Activated CD8-positive, alpha-beta memory T cell treated with anti-CD3 and anti-CD28 coated beads for 48 hours (primary cell): ENCODE data around the gene LMOD2.

Experiments
- DNase-seq, 3 experiments: peaks; one replicate each; pipeline ENCODE4 v3.0.0-alpha.2; 2020; ENCODE audit warnings: low read depth in 2 of 3, low spot score in 2 of 3

LMOD2 gene

DNA sequence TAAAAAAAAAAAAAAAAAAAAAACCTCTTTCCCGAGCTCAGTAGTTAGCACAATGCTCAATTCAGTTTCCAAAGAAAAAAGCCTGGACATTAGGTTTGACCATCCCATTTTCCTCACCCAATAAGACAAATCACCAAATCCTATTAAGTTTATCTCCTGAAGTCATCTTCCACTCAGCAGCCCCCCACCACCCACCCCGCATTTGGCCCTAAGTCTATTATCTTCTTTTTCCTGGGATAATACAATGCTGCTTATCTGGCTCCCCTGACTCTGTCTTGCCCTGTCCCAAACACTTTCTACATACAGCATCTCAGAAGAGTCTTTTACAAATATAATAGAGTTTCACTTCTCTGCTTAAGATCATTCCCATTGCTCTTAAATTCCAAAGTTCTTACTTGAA, 17.8 kb upstream of the LMOD2 start:
- no peak for DNase-seq

DNA sequence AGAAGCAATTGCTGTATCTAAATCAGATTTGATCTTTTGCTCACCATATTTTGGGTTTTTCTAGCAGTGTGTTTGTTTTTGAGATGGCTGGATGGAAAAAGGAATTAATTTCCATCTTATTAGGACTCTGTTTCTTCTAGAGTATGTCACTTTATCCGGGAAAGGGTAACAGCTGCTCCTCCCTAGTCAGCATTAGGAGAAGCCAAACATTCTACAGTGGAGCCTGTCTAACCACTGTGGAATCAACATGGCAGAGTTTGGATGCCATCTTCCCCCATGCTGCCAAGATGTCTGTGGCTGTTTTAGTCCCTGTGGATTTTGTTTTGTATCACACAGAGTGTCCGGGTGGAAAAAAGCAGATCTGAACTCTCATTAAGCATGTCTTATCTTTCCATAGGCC, 16.0 kb upstream of the LMOD2 start:
- DNase-seq = no peak

GRCh38 chr7:123640583-123640982, 15.1 kb upstream of the LMOD2 start:
- no peak for DNase-seq

DNA sequence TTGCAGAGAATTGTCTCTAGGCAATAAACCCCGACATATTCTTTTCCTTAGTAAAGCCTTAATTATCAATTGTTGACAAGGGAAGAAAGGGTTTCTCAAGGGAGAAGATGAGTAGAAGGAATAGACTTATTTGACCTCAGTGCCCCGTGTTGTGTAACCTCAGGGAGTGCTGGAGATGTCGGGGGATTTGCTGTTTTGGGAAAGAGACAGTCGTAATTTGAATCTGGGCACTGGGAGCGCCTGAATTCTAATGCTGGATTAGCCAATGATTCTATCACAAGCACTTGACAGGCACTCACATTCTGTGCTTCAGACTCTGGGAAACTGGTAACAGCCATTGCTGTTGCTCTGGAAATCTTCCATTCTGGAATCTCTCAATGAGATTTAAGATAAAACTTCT, 13.8 kb upstream of the LMOD2 start:
- DNase-seq = no peak

DNA sequence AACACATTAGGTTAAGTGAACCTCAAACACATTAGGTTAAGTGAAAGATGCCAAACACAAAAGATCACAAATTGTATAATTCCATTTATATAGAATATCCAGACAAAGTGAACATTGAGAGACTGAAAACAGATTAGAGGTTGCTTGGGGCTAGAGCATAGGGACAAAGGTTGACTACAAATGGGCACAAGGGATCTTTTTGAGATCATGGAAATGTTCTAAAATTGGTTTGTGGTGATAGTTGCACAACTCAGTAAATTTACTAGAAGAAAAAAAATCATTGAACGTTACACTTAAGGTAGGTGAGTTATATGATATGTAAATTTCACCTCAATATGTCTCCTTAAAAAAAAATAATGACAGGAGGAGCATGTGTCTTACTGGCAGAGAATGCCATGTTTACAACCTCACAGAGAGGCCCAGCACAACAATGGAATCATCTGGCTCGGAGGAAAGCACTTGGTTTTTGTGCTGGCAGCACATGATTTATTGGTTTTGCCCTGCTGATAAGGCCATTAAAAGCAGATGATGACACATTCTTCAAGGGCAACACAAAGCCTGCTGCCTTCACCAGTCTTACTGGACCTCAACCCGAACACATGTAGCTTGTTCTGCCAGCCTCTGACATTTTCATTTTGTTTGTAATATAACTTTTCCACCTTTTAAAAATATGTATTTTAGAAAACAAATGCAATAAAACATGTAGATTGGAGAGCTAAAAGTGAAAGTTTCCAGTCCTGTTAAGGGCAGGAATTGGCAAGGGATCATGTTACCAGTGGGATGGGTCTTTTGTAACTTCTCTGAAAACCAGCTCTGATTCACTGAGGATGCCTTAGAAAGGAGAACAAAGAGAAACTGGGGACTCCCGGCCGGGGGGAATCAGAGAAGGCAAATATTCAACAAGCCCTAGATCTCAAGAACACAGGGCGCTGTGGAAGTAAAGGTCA, 11.9 kb upstream of the LMOD2 start:
- DNase-seq = no peak

DNA sequence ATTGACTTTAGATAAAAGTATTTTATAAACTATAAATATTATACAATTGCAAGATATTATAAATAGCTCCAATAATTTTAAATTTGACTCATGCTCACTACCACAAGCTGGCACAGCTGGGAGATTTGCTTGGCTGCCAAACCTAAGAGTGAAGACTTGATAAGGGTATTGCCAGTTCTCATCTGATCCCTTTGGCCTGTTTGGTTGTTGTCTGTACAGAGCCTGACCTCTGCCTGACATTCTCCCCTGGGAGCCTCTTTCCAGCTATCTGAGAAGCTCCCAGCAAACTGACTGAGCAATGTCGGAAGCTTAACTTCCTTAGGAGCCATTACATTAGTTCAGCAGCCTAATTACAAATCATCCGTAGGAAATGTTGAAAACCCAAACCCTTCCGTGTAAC, 10.2 kb upstream of the LMOD2 start:
- DNase-seq = no peak

DNA sequence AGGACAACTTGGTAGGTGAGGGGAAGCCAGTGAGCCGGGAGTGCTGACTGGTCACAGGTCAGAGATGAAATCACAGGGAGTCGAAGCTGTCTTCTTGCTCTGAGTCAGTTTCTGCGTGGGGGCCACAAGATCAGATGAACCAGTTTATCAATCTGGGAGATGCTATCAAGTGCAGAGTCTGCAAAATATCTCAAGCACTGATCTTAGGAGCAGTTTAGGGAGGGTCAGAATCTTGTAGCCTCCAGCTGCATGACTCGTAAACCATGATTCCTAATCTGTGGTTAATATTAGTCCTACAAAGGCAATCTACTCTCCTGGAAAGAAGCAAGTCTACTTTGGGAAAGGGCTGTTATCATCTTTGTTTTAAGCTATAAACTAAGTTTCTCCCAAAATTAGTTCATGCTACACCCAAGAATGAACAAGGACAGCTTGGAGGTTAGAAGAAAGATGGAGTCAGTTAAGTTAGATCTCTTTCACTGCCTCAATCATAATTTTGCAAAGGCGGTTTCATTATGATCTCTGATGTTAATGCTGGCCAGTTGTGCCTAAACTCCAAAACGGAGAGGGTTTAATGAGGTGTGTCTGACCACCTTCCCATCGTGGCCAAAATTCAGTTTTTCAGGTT, 8.4 kb upstream of the LMOD2 start:
- DNase-seq = no peak

DNA sequence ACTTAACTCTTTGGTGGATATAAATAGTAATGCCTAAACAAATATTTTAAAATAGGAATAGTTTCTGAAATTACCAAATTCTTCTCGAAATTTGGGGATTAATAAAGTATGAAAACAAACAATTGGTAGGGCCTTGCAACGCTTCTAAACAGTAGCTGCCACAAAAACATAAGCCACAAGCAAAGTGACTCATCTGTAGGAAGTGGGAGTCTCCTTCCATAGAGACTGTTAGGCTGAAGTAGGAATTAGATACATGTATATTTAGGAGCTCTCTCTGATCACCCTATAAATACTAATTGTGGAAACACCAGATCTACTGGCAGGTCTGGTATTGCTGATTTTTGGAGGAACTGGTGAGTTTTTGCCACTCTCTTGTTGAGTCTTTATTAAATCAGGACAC, 5.7 kb upstream of the LMOD2 start:
- DNase-seq = no peak

GRCh38 chr7:123650595-123650994, 5.1 kb upstream of the LMOD2 start:
- DNase-seq = no peak

- no peak for DNase-seq
Observed at GRCh38 chr7:123652406-123652805, 3.3 kb upstream of the LMOD2 start.

- no peak for DNase-seq
Observed at GRCh38 chr7:123653162-123653561, 2.5 kb upstream of the LMOD2 start.

DNA sequence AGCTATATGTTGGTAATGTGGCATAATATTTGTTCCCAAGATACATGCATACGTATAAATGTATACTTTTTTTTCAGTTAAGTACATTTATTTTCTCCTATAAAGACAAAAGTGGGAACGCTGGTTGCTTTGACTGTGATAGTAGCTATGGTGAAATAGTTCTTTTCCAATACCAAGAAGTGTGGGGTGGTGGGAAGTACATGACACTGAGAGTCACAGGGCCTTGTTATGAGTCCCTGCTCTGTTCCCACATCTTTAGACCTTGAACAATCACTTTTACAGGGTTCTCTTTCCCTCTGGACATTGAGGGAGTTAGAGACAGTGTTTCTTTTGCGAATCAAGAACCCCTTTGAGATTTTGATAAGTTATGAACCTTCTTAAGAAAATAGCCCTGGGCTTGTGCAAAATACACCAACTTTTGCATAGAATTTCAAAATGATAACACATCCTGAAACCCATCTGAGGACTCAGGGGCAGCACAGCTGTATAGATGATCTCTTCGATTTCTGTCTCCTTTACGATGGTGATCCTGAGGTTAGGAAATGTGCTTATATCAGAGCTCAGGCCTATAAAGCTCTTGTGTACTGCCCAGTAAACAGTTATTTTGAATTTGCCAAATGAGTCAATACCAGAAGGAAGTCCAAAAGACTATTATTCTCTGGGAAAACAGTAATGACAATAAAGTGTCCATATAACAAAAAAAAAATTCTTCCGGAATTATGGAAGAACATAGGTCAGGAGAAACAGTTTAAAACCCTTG, 1.1 kb downstream of the LMOD2 start:
- no peak for DNase-seq

GRCh38 chr7:123657304-123657685, 1.6 kb downstream of the LMOD2 start:
- no peak for DNase-seq

DNA sequence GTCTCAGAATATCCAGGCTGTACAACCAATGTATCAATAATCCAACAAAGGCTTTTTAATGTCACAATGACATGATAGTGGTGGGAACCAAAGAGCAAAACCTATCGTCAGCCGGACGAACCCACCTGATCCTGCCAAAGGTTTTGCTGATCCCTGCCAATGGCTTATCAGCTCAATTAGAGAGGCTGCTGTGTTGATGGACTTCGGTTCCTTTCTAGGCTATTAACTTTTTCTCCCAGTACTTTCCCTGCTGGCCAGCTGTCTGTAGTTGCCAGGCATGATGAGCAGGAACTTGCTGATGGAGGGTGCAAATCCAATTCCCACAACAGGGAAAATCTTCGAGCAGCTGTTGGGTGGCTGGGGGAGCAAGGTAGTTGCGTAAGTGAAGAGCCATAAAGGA, 2.4 kb downstream of the LMOD2 start:
- DNase-seq = no peak

GRCh38 chr7:123660514-123661354, 5.1 kb downstream of the LMOD2 start:
- DNase-seq = no peak

- no peak for DNase-seq
Observed at GRCh38 chr7:123661765-123662164, 6.1 kb downstream of the LMOD2 start.

DNA sequence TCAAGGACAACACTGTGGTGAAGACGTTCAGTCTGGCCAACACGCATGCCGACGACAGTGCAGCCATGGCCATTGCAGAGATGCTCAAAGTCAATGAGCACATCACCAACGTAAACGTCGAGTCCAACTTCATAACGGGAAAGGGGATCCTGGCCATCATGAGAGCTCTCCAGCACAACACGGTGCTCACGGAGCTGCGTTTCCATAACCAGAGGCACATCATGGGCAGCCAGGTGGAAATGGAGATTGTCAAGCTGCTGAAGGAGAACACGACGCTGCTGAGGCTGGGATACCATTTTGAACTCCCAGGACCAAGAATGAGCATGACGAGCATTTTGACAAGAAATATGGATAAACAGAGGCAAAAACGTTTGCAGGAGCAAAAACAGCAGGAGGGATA, 6.6 kb downstream of the LMOD2 start:
- no peak for DNase-seq

GRCh38 chr7:123662755-123663154, 7.1 kb downstream of the LMOD2 start:
- no peak for DNase-seq

GRCh38 chr7:123663200-123663599, 7.5 kb downstream of the LMOD2 start:
- no peak for DNase-seq

DNA sequence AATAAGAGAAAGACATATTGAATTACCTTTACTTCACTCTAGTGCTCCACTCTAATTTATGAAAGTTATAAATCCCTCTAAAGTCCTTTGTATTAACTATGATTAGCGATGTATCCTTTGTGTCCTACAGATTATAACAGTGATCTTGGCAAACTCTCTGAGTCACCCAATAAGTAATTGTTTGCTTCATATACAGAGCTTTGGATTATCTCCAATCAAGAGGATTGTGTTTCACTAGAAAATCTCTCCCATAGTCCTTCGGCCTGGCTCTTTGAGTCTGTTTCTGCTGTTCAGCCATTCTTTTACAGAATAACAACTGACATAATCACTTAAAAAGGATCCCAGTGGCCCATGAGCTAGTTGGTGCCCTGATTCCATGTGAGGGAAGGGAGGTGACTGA, 9.5 kb downstream of the LMOD2 start:
- no peak for DNase-seq

DNA sequence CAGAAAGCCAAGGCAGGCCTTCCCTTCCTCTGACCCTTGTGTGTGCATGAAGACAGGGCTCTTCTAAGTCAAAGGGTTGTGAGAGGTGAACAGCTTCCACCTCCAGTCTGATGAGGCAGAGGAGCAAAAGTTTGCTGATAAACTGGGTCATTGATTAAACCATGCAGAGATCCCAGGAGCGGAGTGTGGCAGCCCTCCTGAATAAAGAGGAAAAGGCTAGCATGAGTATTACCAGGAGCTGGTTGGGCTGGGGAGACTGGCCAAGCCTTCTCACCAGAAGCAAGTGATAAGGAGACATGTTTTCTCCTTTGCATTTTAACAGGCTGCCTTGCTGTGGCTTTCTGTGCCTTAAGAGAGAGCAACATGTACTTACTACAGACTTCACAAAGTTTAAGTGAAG, 10.2 kb downstream of the LMOD2 start:
- DNase-seq = no peak
